ENCODE measurements around the gene CEACAM18.

Gene CEACAM18

DNA sequence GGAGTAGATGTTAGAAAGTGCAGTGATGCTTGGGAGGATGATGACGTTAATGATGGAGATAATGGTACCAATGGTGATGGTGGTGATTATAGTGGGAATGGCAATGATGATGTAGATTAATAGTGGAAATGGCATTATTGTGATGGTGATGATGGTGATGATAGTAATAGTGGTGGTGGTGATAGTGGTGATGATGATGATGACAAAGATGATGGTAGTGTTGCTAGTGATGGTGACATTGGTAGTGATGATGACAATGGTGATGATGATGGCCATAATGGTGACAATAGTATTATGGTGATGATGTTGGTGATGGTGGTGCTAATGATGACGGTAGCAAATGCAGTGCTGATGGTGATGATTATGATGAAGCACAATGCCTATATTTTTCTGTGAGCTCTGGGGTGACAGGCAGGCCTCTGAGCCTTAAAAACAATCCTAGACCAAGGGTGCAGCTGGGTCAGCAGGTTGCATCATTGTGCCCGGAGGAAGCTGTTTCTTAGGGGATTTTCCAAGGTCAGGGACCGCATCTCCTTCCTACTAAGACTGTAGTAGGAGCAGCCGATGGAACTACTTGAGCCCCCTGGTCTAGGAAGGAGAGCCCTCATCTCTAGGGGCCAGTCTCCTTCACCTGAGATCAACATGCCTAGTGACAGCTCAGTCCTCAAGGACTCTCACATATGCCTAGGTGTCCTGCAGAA lies 7.8 kb downstream of the CEACAM18 start:
- H3K4me3 ChIP-seq (ENCODE audit: low read depth, low read length): no peak overlapping the region
- in situ Hi-C loops (cut with HindIII; ENCODE audit: low sequenced_read_pairs): no loop called here
- no peak for DNase-seq (ENCODE audit: low read depth, low spot score)
- TF ChIP-seq, protein P1, sequence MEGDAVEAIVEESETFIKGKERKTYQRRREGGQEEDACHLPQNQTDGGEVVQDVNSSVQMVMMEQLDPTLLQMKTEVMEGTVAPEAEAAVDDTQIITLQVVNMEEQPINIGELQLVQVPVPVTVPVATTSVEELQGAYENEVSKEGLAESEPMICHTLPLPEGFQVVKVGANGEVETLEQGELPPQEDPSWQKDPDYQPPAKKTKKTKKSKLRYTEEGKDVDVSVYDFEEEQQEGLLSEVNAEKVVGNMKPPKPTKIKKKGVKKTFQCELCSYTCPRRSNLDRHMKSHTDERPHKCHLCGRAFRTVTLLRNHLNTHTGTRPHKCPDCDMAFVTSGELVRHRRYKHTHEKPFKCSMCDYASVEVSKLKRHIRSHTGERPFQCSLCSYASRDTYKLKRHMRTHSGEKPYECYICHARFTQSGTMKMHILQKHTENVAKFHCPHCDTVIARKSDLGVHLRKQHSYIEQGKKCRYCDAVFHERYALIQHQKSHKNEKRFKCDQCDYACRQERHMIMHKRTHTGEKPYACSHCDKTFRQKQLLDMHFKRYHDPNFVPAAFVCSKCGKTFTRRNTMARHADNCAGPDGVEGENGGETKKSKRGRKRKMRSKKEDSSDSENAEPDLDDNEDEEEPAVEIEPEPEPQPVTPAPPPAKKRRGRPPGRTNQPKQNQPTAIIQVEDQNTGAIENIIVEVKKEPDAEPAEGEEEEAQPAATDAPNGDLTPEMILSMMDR (IDR thresholded peaks at IDR 0.05; ENCODE audit: low read depth, low read length): no peak

DNA sequence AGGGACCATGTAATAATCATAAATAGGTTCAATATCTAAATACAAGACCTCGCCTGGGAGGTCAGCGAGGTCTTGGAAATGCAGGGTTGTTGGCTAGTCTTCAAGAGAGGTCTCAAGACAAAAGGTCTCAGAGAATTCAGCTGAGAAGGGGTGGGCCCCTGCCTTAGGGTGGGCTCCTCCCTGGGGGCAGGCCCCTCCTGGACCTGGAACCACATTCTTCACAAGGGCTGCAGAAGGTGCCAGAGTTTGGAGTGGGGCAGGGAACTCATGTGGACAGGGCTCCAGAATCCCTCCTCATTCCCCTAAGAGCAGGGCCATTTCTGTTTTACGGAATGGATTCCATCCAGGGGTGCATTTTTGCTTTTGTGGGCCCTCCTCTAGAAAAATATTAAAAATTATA lies 10.2 kb downstream of the CEACAM18 start:
- H3K4me3 ChIP-seq (ENCODE audit: low read depth, low read length): no peak overlapping the region
- DNase-seq (ENCODE audit: low read depth, low spot score): no peak
- TF ChIP-seq, protein P1 (IDR thresholded peaks at IDR 0.05; ENCODE audit: low read depth, low read length): no peak
- in situ Hi-C loops (cut with HindIII; ENCODE audit: low sequenced_read_pairs): no loop called here

DNA sequence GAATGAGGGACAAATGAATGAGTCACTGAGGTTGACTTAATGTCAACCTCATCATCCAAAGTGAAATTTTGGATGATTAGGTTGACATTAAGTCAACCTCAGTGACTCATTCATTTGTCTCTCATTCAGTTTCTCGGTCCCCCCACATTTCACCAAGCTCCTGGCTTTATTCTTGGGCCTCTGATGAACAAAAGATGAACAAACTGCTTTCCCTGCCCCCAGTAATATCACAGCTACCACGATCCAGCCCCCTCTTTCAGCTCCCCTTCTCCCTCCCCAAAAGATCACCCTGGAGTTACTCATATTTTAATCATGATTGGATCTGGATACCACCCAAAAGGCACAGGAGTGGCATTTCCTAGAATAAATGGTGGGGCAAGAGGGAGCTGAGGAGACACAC lies 10.8 kb downstream of the CEACAM18 start:
- no peak overlapping the region for H3K4me3 ChIP-seq (ENCODE audit: low read depth, low read length)
- TF ChIP-seq, protein P1 (IDR thresholded peaks at IDR 0.05; ENCODE audit: low read depth, low read length): no peak
- no peak for DNase-seq (ENCODE audit: low read depth, low spot score)
- in situ Hi-C loops (cut with HindIII; ENCODE audit: low sequenced_read_pairs): no loop called here

DNA sequence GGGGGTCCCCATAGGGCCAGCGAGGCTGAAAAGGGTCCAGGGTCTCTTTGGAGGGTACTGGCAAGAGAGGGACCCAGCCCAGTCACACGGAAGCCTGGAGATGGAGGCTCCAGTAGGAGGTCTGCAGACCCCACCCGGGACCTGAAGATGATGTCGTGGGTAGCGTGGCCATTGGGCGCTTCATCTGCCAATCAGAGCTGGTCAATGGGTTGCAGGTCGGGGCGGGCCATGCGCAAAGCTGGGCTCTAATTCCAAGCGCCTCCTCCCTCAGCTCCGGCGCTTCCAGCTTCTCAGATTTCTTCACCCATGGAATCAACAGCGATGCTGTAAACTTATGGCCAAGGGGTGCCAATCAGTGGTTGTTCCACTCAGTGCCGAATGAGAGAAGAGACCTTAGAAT lies 12.3 kb downstream of the CEACAM18 start:
- TF ChIP-seq, protein P1 (IDR thresholded peaks at IDR 0.05; ENCODE audit: low read depth, low read length): no peak
- DNase-seq (ENCODE audit: low read depth, low spot score): no peak
- no peak overlapping the region for H3K4me3 ChIP-seq (ENCODE audit: low read depth, low read length)
- in situ Hi-C loops (cut with HindIII; ENCODE audit: low sequenced_read_pairs): no loop called here

DNA sequence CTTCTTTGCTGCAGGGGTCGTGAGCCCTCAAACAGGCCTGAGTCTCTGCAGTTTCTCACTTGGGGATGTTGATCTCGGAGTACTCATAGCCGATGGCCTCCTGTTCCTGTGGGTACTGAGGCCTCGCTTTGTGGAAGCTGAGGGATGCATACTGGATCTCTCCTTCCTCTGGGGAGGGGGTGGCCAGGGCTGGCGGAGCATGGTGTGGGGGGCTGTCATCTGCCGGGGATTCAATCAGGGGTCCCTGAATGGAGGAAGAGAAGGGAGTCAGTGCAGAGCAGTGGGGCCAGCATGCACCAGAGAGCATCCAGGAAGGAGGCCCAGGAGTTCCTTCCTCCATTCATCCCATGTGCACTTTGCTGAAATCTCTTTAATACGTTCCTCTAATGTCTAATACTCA lies 13.2 kb downstream of the CEACAM18 start:
- no peak for DNase-seq (ENCODE audit: low read depth, low spot score)
- TF ChIP-seq, protein P1 (IDR thresholded peaks at IDR 0.05; ENCODE audit: low read depth, low read length): no peak
- in situ Hi-C loops (cut with HindIII; ENCODE audit: low sequenced_read_pairs): no loop called here
- H3K4me3 ChIP-seq (ENCODE audit: low read depth, low read length): no peak overlapping the region

DNA sequence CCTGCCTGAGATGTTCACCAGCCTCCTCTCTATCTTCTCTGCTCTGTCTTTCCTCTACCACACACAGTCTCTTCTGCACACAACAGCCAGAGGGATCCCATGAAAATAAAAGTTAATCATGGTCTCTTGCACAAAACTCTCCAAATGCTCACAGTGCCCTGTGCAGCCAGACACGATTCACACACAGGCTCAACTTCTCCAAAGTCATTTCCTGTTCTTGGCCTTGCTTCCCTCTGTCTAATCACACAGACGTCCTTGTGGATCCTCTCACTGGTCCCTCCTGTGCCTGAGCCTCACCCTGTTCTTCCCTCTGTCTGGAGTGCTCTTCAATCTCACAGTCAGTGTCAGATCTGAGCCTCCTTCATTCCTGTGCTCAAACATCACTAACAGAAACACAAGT lies 15.4 kb downstream of the CEACAM18 start:
- no peak for DNase-seq (ENCODE audit: low read depth, low spot score)
- in situ Hi-C loops (cut with HindIII; ENCODE audit: low sequenced_read_pairs): no loop called here
- TF ChIP-seq, protein P1 (IDR thresholded peaks at IDR 0.05; ENCODE audit: low read depth, low read length): no peak
- no peak overlapping the region for H3K4me3 ChIP-seq (ENCODE audit: low read depth, low read length)
